ENCODE results near the gene ATAD3A.

Gene ATAD3A

GRCh38 chr1:1582585-1583346 lies 70.8 kb downstream of the ATAD3A start:
- no peak for DNase-seq (ENCODE audit: low read depth, low spot score)

- no peak for DNase-seq (ENCODE audit: low read depth, low spot score)
Measured at GRCh38 chr1:1583347-1584010, 71.5 kb downstream of the ATAD3A start.

All from activated naive CD8-positive, alpha-beta T cell treated with anti-CD3 and anti-CD28 coated beads, Interleukin-2, amount 50 U/mL, for 16 hours (primary cell).